Measurements from ENCODE around the gene OR6A2. TPM values are rescaled to one million over a fixed set of nuclear protein-coding genes. Genes with fewer than 3 reads are reported as not detected.
"Not testable (repeated sequence)": the region's sequence is repeated elsewhere in the genome, so short reads cannot be mapped to it uniquely, and the experiment has no call there.

Gene OR6A2
- total RNA-seq, 2 donors from 2014 or later, result 0.59 TPM; not detected in 1

DNA sequence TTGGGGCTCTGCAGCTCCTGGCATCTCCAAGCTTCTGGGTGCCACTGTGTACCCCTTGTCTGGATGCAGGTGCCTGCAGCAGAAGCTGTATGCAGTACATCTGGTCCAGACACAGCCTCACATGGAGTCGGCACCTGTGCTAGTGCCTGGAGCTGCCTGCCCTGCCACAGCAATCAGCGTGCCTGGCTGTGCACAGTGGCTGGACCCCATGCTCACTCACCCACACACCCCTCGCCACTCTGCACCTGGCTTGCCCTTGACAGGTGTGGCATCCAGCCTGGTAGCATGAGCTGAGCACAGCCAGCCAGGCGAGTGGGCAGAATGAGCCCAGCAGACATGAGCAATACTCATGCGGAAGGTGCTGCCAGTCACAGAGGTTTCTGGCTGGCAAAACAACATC is 19.5 kb upstream of the OR6A2 start:
- H3K9me3 ChIP-seq, result no peaks in the 10 kb centered on the region
- intact Hi-C loops (cut with DNase I), result no loop called here
- TF ChIP-seq CTCF (IDR thresholded peaks at IDR 0.05), result no peak
- no peak overlapping the region for H3K9ac ChIP-seq (ENCODE audit: low read depth in 2 of 2, low read length in 2 of 2)
- H3K36me3 ChIP-seq, result no peaks in the 10 kb centered on the region
- no peaks in the 10 kb centered on the region for H3K4me1 ChIP-seq
- H3K4me3 ChIP-seq, result no peak overlapping the region
- DNase-seq, result no peak
- H3K27me3 ChIP-seq, result no peaks in the 10 kb centered on the region
- H3K27ac ChIP-seq, result no peak overlapping the region

- TF ChIP-seq CTCF (IDR thresholded peaks at IDR 0.05), result no peak
- H3K27ac ChIP-seq, result no peak overlapping the region
- DNase-seq, result no peak
These were observed 18.2 kb upstream of the OR6A2 start for GRCh38 chr11:6817694-6818093.

GRCh38 chr11:6813656-6814055 is 14.2 kb upstream of the OR6A2 start:
- no peak for DNase-seq
- H3K36me3 ChIP-seq, result no peaks in the 10 kb centered on the region
- no peak for TF ChIP-seq CTCF (IDR thresholded peaks at IDR 0.05)

More at GRCh38 chr11:6817694-6818093, 18.2 kb upstream of the OR6A2 start:
- no peaks in the 10 kb centered on the region for H3K27me3 ChIP-seq
- no peaks in the 10 kb centered on the region for H3K4me1 ChIP-seq
- intact Hi-C loops (cut with DNase I), result no loop called here
- H3K9ac ChIP-seq (ENCODE audit: low read depth in 2 of 2, low read length in 2 of 2), result no peak overlapping the region
- H3K36me3 ChIP-seq, result no peaks in the 10 kb centered on the region
- H3K9me3 ChIP-seq, result no peaks in the 10 kb centered on the region
- no peak overlapping the region for H3K4me3 ChIP-seq

DNA sequence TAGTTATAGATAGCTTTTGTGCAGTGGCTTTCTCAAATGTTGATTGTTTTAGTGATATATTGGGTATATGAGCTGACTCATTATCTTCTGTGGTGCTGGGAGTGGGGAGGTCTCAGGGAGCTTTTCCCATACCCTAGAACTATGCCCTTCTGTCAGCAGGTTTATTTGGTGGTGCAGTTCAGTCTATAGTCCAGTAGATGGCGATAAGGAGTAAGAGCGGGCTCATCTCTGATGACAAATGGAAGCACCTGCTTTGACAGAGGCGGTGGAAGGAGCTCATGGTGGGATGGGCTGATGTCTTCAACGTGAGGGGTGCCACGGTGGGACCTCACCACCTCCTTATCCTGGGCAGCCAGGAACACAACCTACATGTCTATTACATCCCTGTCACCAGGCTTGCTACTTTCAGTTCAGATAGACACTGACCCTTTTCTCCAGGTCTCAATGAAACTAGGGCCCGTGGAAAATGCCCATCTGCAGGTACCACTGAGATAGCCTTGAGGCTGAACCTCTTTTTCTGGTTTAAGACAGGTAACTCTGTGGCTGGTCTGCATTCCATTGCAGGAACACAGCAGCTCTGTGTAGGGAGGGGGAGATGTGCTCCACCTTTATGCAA is 13.0 kb upstream of the OR6A2 start:
- no peaks in the 10 kb centered on the region for H3K27me3 ChIP-seq
- H3K9me3 ChIP-seq, result no peaks in the 10 kb centered on the region
- intact Hi-C loops (cut with DNase I), result no loop called here
- TF ChIP-seq CTCF (IDR thresholded peaks at IDR 0.05), result peak; percentile 81
- peak; percentile 29 for DNase-seq
- no peaks in the 10 kb centered on the region for H3K4me1 ChIP-seq
- H3K36me3 ChIP-seq, result no peaks in the 10 kb centered on the region
- H3K9ac ChIP-seq (ENCODE audit: low read depth in 2 of 2, low read length in 2 of 2), result no peak overlapping the region
- H3K4me3 ChIP-seq, result no peak overlapping the region
- no peak overlapping the region for H3K27ac ChIP-seq

More at GRCh38 chr11:6813656-6814055, 14.2 kb upstream of the OR6A2 start:
- no peak overlapping the region for H3K27ac ChIP-seq
- no peaks in the 10 kb centered on the region for H3K4me1 ChIP-seq
- intact Hi-C loops (cut with DNase I), result no loop called here
- H3K9me3 ChIP-seq, result no peaks in the 10 kb centered on the region
- H3K4me3 ChIP-seq, result no peak overlapping the region
- no peak overlapping the region for H3K9ac ChIP-seq (ENCODE audit: low read depth in 2 of 2, low read length in 2 of 2)
- no peaks in the 10 kb centered on the region for H3K27me3 ChIP-seq

DNA sequence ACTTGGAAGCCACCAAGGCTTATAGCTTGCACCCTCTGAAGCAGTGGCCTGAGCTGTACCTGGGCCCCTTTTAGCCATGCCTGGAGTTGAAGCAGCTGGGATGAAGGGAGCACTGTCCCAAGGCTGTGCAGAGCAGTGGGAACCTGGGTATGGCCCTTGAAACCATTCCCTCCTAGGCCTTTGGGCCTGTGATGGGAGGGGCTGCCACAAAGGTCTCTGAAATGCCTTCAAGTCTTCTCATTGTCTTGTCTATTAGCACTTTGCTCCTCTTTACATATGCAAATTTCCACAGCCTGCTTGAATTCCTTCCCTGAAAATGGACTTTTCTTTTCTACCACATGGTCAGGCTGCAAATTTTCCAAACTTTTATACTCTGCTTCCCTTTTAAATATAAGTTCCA is 1.6 kb upstream of the OR6A2 start:
- H3K27ac ChIP-seq; intact Hi-C loops (cut with DNase I); H3K27me3 ChIP-seq; H3K9me3 ChIP-seq; H3K4me1 ChIP-seq; H3K9ac ChIP-seq (ENCODE audit: low read depth in 2 of 2, low read length in 2 of 2); H3K36me3 ChIP-seq; H3K4me3 ChIP-seq; DNase-seq: not testable (repeated sequence)

- TF ChIP-seq CTCF (IDR thresholded peaks at IDR 0.05), result no peak
- no peaks in the 10 kb centered on the region for H3K9me3 ChIP-seq
- DNase-seq, result no peak
- intact Hi-C loops (cut with DNase I), result no loop called here
- H3K4me3 ChIP-seq, result no peak overlapping the region
- no peaks in the 10 kb centered on the region for H3K4me1 ChIP-seq
- H3K9ac ChIP-seq (ENCODE audit: low read depth in 2 of 2, low read length in 2 of 2), result no peak overlapping the region
- H3K27me3 ChIP-seq, result no peaks in the 10 kb centered on the region
- H3K36me3 ChIP-seq, result no peaks in the 10 kb centered on the region
- no peak overlapping the region for H3K27ac ChIP-seq
These were observed 4.8 kb downstream of the OR6A2 start for GRCh38 chr11:6794639-6795038.

All from colonic mucosa (tissue), 4 donors.